GM20000 (cell line): ENCODE data around the gene GNAQ.

ENCODE experiments used
- DNase-seq: peaks from one replicate; pipeline ENCODE4 v3.0.0; 2012; ENCODE audit warnings: low spot score
- TF ChIP-seq, protein P1 (sequence below): IDR thresholded peaks from 2 replicates; pipeline ENCODE4 v1.5.1; 2012; ENCODE audit warnings: mild to moderate bottlenecking, control low read depth; ENCODE audit errors: extremely low read depth, missing control alignments

GNAQ gene

DNA sequence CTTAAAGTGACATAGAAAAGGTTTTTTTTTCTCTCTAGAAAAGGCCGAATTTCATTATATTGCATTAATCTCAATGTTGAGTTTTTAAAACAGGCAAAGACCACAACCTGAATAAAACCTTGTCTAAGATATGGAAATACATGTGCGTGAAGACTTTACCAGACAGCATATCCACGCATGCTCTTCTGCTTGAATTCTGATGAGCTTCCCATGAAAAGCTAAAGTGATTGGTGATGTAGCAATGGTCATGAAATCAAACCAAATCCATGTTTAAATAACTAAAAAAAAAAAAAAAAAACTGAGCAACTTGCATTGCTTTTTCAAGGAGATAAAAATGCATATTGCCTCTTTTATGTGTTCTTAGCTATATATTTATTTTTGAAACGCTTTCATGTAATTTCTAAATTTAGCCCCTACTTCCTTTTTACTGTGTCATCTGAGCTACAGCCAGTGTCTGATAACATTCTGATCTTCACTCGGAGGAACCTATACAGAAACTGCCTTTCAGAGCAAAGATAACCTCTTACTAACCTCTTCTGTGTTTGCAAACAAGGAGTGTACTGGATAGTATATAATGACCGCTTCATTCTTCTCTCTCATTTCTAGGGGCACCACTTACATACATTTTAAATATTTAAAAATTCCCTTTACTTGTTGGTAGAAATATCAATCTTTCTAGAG lies 204.4 kb downstream of the GNAQ start:
- peak; percentile 47 for DNase-seq

DNA sequence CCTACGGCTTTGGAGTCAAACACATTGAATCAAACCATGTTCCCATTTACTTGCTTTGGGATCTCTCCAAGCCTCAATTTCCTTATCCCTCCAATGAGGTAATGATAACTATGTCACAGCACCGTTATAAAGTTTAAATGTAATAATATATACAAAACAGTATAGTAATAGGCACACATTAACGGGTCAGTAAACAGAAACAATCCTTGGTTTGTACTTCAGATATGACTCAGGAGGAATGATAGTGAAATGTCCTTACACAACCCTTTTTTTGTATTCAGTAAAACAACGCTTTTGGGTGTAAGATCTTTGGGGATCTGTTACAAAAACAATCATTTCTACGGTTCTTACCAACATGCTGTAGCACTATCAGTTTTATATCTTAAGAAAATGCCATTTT lies 205.0 kb downstream of the GNAQ start:
- DNase-seq = no peak
- TF ChIP-seq, protein P1, sequence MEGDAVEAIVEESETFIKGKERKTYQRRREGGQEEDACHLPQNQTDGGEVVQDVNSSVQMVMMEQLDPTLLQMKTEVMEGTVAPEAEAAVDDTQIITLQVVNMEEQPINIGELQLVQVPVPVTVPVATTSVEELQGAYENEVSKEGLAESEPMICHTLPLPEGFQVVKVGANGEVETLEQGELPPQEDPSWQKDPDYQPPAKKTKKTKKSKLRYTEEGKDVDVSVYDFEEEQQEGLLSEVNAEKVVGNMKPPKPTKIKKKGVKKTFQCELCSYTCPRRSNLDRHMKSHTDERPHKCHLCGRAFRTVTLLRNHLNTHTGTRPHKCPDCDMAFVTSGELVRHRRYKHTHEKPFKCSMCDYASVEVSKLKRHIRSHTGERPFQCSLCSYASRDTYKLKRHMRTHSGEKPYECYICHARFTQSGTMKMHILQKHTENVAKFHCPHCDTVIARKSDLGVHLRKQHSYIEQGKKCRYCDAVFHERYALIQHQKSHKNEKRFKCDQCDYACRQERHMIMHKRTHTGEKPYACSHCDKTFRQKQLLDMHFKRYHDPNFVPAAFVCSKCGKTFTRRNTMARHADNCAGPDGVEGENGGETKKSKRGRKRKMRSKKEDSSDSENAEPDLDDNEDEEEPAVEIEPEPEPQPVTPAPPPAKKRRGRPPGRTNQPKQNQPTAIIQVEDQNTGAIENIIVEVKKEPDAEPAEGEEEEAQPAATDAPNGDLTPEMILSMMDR = no peak

More for the DNA sequence above, 204.4 kb downstream of the GNAQ start:
- TF ChIP-seq, protein P1 = no peak

DNA sequence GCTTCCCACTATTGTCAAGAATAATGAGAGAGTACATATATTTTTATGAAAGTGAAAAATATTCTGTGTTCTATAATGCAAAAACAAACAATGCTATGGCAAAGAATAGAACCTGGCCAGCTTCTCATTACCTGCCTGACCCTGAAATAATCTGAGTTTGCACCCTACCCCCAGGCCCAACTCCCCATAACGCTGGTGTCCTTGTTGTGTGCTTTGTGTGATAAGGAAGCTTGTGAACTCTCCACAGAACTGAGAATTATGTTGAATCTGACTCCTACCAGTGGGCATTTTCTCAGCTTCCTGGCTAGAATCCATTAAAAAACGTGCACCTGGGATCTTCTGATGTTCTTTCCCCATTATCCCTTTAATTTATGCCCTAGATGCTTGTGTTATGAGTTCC lies 205.5 kb downstream of the GNAQ start:
- DNase-seq = no peak
- TF ChIP-seq, protein P1 = no peak

DNA sequence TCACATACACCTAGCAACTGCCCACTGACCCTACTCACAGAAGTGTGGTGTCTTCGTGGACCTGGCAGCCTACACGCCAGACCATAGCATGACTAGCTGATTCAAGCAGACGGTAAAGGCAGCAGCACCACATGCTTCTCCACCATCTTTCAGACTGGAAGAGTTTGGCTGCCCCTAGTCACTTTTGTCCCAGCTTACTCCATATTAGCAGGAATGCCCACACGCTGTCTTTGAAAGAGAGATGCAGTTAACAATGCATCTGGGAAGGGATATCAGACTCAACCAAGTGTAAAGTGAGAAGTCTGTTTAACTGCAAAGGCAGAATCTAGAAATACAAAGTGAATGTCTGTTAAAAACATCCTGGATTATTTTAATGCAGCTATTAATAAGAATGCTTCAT lies 206.2 kb downstream of the GNAQ start:
- DNase-seq = no peak
- TF ChIP-seq, protein P1 = no peak

DNA sequence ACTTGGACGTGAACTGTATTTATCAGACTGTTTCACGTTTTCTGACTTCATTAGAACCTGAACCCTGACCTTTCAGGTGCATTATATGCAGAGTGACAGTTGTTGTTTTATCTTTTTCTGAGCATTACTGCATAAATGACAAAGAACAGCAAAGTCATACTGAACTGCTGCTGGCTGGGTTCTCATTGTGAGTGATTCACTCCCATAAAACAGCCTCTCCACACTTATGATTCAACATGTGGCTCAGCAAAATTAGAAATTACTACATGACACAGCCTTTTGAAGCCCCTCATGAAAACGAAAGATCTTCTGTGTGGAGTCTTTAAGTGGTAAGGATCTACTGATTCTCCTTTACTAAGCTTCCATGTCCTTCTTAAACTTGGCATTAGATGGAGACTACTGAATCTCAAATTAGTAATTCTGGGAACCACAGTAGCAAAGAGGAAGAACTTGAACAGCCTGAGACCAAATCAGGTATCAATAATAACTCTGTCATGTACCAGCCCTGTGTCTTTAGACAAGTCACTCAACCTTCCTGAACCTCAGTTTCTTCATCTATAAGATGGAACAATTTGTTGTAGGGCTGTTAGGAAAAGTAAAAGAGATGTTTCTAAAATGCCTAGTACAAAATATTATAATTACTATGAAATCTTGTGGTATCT lies 211.2 kb downstream of the GNAQ start:
- DNase-seq = no peak

DNA sequence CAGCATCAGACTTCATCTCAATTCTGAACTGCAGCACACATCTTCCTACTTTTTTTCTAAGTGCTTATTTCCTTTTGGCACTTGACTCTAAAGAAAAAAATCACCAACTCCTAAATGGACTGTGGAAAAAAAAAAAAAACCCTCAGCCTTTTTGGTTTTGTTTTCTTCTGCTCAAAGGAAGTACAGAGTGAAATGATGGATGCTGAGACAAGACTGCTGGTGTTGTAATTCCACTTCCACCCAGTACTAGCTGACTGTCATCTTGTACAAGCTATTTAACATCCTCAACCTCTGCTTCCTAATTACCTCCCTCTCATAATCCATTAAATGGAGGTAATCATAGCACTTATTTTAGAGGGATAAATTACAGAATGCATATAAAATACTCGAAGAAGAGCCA lies 212.0 kb downstream of the GNAQ start:
- TF ChIP-seq, protein P1 = no peak
- no peak for DNase-seq

More for the DNA sequence above, 211.2 kb downstream of the GNAQ start:
- TF ChIP-seq, protein P1 = no peak

DNA sequence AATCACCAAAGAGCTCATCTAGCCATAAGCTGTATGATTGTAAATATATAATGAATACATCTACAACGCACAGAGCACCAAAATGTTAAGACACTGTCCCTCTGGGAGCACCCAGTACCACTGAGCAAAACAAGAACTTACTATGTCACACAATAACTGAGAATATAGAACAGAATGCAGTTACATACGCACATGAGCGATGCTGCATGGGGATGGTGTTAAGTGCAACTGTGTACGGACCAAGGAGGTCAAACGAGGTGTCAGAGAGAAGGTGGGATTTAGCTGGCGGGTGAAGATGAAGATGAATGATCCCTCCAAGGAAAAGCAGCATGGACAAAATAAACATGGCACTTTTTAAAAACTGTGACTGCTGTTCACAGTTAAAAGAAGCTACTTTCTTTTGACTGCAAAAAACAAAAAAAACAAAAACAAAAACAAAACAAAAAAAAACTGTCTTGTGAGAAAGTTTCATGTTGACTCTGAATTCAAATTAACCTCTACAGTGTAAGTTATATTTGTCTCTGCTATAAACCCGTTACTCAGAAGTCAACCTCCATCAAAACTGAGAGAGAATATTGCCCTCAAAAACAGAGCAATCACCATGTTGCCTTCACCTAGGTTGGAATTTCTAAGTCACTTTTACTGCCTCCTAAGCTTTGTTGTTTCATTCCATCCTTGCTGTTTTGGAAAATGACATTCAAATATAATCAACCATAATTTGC lies 213.9 kb downstream of the GNAQ start:
- peak; percentile 7 for DNase-seq
- TF ChIP-seq, protein P1 = no peak
